ENCODE data around the gene CRY1. TPM values are rescaled to one million over a fixed set of nuclear protein-coding genes. Genes with fewer than 3 reads are reported as not detected.

Gene CRY1
- polyA plus RNA-seq, 1 donor (not counting 4 experiments of a cell fraction or from before 2014, with no cell fraction given), result 10.0 TPM

- H3K4me2 ChIP-seq (ENCODE audit: control insufficient read depth, extremely low read depth, insufficient read depth, low read depth, low read length), result no peak overlapping the region
- no peaks in the 10 kb centered on the region for H3K27me3 ChIP-seq (ENCODE audit: control insufficient read depth, extremely low read depth, insufficient read depth, low read length)
- no peaks in the 10 kb centered on the region for H3K9me3 ChIP-seq (ENCODE audit: control insufficient read depth, low read depth, low read length)
- no peaks in the 10 kb centered on the region for H3K9me1 ChIP-seq (ENCODE audit: control insufficient read depth, extremely low read depth, insufficient read depth, low read length)
- H3K36me3 ChIP-seq (ENCODE audit: control insufficient read depth in 2 of 2, extremely low read depth in 1 of 2, insufficient read depth in 2 of 2, low read length in 2 of 2), result no peaks in the 10 kb centered on the region
- DNase-seq (ENCODE audit: low read depth, low spot score) (no peak), FAIRE-seq (no peak)
- no peak overlapping the region for H3K4me3 ChIP-seq (ENCODE audit: control insufficient read depth in 2 of 3, extremely low read depth in 1 of 3, insufficient read depth in 2 of 3, low read depth in 1 of 3, low read length in 3 of 3)
- no peak overlapping the region for H3K27ac ChIP-seq (ENCODE audit: control insufficient read depth, insufficient read depth, low read length)
- H4K20me1 ChIP-seq (ENCODE audit: control insufficient read depth, extremely low read depth, insufficient read depth, low read length), result no peaks in the 10 kb centered on the region
- no peak overlapping the region for H2AFZ ChIP-seq (ENCODE audit: control insufficient read depth, low read length)
- no peak for TF ChIP-seq CTCF (optimal IDR thresholded peaks at IDR 0.05 in 1 of 3, IDR thresholded peaks at IDR 0.05 in 1 of 3, conservative IDR thresholded peaks at IDR 0.05 in 1 of 3; ENCODE audit: extremely low read depth in 1 of 3, insufficient read depth in 2 of 3, low read length in 3 of 3)
- no peak for TF ChIP-seq EZH2 (IDR thresholded peaks at IDR 0.05; ENCODE audit: low read length)
- no peak overlapping the region for H3K9ac ChIP-seq (ENCODE audit: control insufficient read depth, extremely low read depth, insufficient read depth, low read length)
- no peaks in the 10 kb centered on the region for H3K79me2 ChIP-seq (ENCODE audit: control insufficient read depth, insufficient read depth, low read length)
- no peaks in the 10 kb centered on the region for H3K4me1 ChIP-seq (ENCODE audit: control insufficient read depth, extremely low read depth, insufficient read depth, low read length)
- dilution Hi-C loops (cut with MboI; ENCODE audit: extremely low pct_ligation_motif_present, low sequenced_read_pairs), result no loop called here
Measured at GRCh38 chr12:107035733-107036132, 57.6 kb downstream of the CRY1 start.

GRCh38 chr12:107033758-107034739 is 59.3 kb downstream of the CRY1 start:
- no peak for TF ChIP-seq EZH2 (IDR thresholded peaks at IDR 0.05; ENCODE audit: low read length)
- TF ChIP-seq CTCF (optimal IDR thresholded peaks at IDR 0.05 in 1 of 3, IDR thresholded peaks at IDR 0.05 in 1 of 3, conservative IDR thresholded peaks at IDR 0.05 in 1 of 3; ENCODE audit: extremely low read depth in 1 of 3, insufficient read depth in 2 of 3, low read length in 3 of 3), result no peak
- H3K9me3 ChIP-seq (ENCODE audit: control insufficient read depth, low read depth, low read length), result no peaks in the 10 kb centered on the region
- no peaks in the 10 kb centered on the region for H3K4me1 ChIP-seq (ENCODE audit: control insufficient read depth, extremely low read depth, insufficient read depth, low read length)
- H4K20me1 ChIP-seq (ENCODE audit: control insufficient read depth, extremely low read depth, insufficient read depth, low read length), result no peaks in the 10 kb centered on the region
- dilution Hi-C loops (cut with MboI; ENCODE audit: extremely low pct_ligation_motif_present, low sequenced_read_pairs), result no loop called here
- no peak overlapping the region for H2AFZ ChIP-seq (ENCODE audit: control insufficient read depth, low read length)
- H3K9ac ChIP-seq (ENCODE audit: control insufficient read depth, extremely low read depth, insufficient read depth, low read length), result no peak overlapping the region
- H3K27ac ChIP-seq (ENCODE audit: control insufficient read depth, insufficient read depth, low read length), result no peak overlapping the region
- DNase-seq (ENCODE audit: low read depth, low spot score) (no peak), FAIRE-seq (no peak)
- no peaks in the 10 kb centered on the region for H3K36me3 ChIP-seq (ENCODE audit: control insufficient read depth in 2 of 2, extremely low read depth in 1 of 2, insufficient read depth in 2 of 2, low read length in 2 of 2)
- H3K4me2 ChIP-seq (ENCODE audit: control insufficient read depth, extremely low read depth, insufficient read depth, low read depth, low read length), result no peak overlapping the region
- no peak overlapping the region for H3K4me3 ChIP-seq (ENCODE audit: control insufficient read depth in 2 of 3, extremely low read depth in 1 of 3, insufficient read depth in 2 of 3, low read depth in 1 of 3, low read length in 3 of 3)
- H3K79me2 ChIP-seq (ENCODE audit: control insufficient read depth, insufficient read depth, low read length), result no peaks in the 10 kb centered on the region
- H3K9me1 ChIP-seq (ENCODE audit: control insufficient read depth, extremely low read depth, insufficient read depth, low read length), result no peaks in the 10 kb centered on the region
- H3K27me3 ChIP-seq (ENCODE audit: control insufficient read depth, extremely low read depth, insufficient read depth, low read length), result no peaks in the 10 kb centered on the region
